ENCODE results near the gene SMIM11. TPM values are rescaled to one million over a fixed set of nuclear protein-coding genes. Genes with fewer than 3 reads are reported as not detected.
"Not testable (repeated sequence)": the region's sequence is repeated elsewhere in the genome, so short reads cannot be mapped to it uniquely, and the experiment has no call there.

SMIM11 gene
- total RNA-seq, 2 donors from 2014 or later = 3.0 to 9.8 TPM

GRCh38 chr21:34367320-34367935, 7.9 kb upstream of the SMIM11 start:
- Histone ChIP-seq H3K4me3 (no peak overlapping the region), H3K36me3 (no peaks in the 10 kb centered on the region), H3K27me3 (no peaks in the 10 kb centered on the region), H3K9ac (ENCODE audit: low read depth in 2 of 2, low read length in 2 of 2) (no peak overlapping the region), H3K27ac (no peak overlapping the region), H3K9me3 (no peaks in the 10 kb centered on the region), H3K4me1 (no peaks in the 10 kb centered on the region)
- peak; percentile 50 for DNase-seq
- peak; percentile 50 for TF ChIP-seq CTCF (IDR thresholded peaks at IDR 0.05)
- intact Hi-C loops (cut with DNase I) = no loop called here

- no peak for TF ChIP-seq CTCF (IDR thresholded peaks at IDR 0.05)
- intact Hi-C loops (cut with DNase I) = no loop called here
- no peak for DNase-seq
- Histone ChIP-seq H3K27ac (no peak overlapping the region), H3K9me3 (no peaks in the 10 kb centered on the region), H3K4me1 (no peaks in the 10 kb centered on the region), H3K27me3 (no peaks in the 10 kb centered on the region), H3K9ac (ENCODE audit: low read depth in 2 of 2, low read length in 2 of 2) (no peak overlapping the region), H3K4me3 (no peak overlapping the region), H3K36me3 (no peaks in the 10 kb centered on the region)
Observed at GRCh38 chr21:34369741-34370140, 5.6 kb upstream of the SMIM11 start.

- no peak overlapping the region for H3K27ac ChIP-seq
- no peak for TF ChIP-seq CTCF (IDR thresholded peaks at IDR 0.05)
- no peak for DNase-seq
- no peaks in the 10 kb centered on the region for H3K9me3 ChIP-seq
- no peak overlapping the region for H3K9ac ChIP-seq (ENCODE audit: low read depth in 2 of 2, low read length in 2 of 2)
- no peaks in the 10 kb centered on the region for H3K4me1 ChIP-seq
- no peaks in the 10 kb centered on the region for H3K36me3 ChIP-seq
- no peak overlapping the region for H3K4me3 ChIP-seq
- no peaks in the 10 kb centered on the region for H3K27me3 ChIP-seq
- intact Hi-C loops (cut with DNase I) = no loop called here
Observed at GRCh38 chr21:34372321-34372720, 3.0 kb upstream of the SMIM11 start.

- intact Hi-C loops (cut with DNase I) = not testable (repeated sequence)
Observed at GRCh38 chr21:34374462-34374861, 845 bp upstream of the SMIM11 start.

DNA sequence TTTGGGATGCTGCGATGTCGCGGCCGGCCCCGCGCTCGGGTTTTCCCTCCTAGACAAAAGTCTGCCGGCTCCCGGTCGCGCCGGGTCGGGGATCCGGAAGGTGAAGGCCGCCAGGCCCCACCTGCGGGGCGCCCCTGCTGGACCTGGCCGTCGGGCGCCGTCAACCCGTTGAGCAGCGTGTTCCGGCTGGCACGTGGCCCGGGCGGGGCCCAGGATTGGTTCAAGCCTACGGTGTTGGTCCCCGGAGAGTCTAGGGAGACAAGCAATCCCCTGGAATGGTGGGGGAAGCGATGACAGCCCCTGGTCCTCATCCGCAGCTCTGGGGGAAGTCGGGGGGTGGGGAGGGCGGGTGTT, 289 bp downstream of the SMIM11 start:
- H3K9me3 ChIP-seq; H3K4me3 ChIP-seq; H3K9ac ChIP-seq (ENCODE audit: low read depth in 2 of 2, low read length in 2 of 2); H3K27me3 ChIP-seq; DNase-seq; H3K4me1 ChIP-seq; intact Hi-C loops (cut with DNase I); H3K27ac ChIP-seq; H3K36me3 ChIP-seq: not testable (repeated sequence)

More at GRCh38 chr21:34374462-34374861, 845 bp upstream of the SMIM11 start:
- H3K36me3 ChIP-seq; H3K27me3 ChIP-seq; H3K27ac ChIP-seq; H3K9me3 ChIP-seq; DNase-seq; H3K4me3 ChIP-seq; H3K4me1 ChIP-seq; H3K9ac ChIP-seq (ENCODE audit: low read depth in 2 of 2, low read length in 2 of 2): not testable (repeated sequence)

- H3K36me3 ChIP-seq; H3K4me1 ChIP-seq; H3K4me3 ChIP-seq; H3K27ac ChIP-seq; H3K27me3 ChIP-seq; DNase-seq; intact Hi-C loops (cut with DNase I); H3K9ac ChIP-seq (ENCODE audit: low read depth in 2 of 2, low read length in 2 of 2); H3K9me3 ChIP-seq: not testable (repeated sequence)
Observed at GRCh38 chr21:34383138-34383537, 7.8 kb downstream of the SMIM11 start.

- H3K27ac ChIP-seq; H3K9ac ChIP-seq (ENCODE audit: low read depth in 2 of 2, low read length in 2 of 2); H3K4me1 ChIP-seq; DNase-seq; H3K27me3 ChIP-seq; H3K4me3 ChIP-seq; intact Hi-C loops (cut with DNase I); H3K9me3 ChIP-seq; H3K36me3 ChIP-seq: not testable (repeated sequence)
Observed at GRCh38 chr21:34383724-34384415, 8.6 kb downstream of the SMIM11 start.

DNA sequence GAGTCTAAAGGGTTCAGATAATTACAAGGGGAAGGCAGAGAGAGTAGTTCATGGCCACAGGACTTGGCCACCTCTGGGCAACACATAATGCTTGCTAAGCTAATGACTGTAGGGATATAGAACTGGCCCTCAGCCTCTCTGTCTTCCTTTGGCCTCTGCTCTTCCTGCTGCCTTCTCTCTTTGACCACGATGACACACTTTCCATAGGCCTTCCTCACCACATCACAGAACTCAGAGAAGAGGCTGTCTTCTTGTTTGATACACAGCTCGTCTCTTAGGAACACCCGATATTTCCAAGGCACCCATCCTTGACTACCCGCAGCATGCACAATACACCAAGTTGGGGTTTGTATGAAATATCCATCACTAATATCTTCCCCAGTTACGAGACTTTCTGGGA, 25.2 kb downstream of the SMIM11 start:
- H3K9ac ChIP-seq (ENCODE audit: low read depth in 2 of 2, low read length in 2 of 2); intact Hi-C loops (cut with DNase I); H3K4me3 ChIP-seq; DNase-seq; H3K4me1 ChIP-seq; H3K27me3 ChIP-seq; H3K36me3 ChIP-seq; H3K27ac ChIP-seq; H3K9me3 ChIP-seq: not testable (repeated sequence)

DNA sequence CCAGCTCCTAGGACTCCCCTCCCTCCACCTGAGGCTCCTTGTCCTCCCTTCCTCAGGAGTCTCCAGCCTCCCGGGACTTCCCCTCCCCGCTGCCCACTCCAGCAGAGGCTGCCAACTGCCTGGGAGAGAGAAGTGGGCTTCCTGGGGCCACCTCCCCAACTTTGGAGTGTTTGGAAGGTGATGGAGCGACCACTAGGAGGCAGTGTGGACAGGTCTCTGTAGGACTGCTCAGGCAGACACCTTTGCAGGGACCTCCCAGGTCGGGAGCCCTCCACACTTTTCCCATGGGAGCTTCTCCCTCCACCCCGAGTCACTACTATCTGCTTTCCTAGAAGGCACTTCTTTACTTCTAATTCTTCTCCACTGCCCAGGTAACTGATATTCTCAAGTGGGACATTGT, 29.4 kb downstream of the SMIM11 start:
- H3K4me1 ChIP-seq; H3K9ac ChIP-seq (ENCODE audit: low read depth in 2 of 2, low read length in 2 of 2); H3K36me3 ChIP-seq; H3K27ac ChIP-seq; H3K9me3 ChIP-seq; intact Hi-C loops (cut with DNase I); DNase-seq; H3K4me3 ChIP-seq; H3K27me3 ChIP-seq: not testable (repeated sequence)

- DNase-seq; H3K4me3 ChIP-seq; H3K36me3 ChIP-seq; H3K9me3 ChIP-seq; H3K4me1 ChIP-seq; H3K9ac ChIP-seq (ENCODE audit: low read depth in 2 of 2, low read length in 2 of 2); H3K27ac ChIP-seq; H3K27me3 ChIP-seq; intact Hi-C loops (cut with DNase I): not testable (repeated sequence)
Observed at GRCh38 chr21:34405686-34406085, 30.4 kb downstream of the SMIM11 start.

DNA sequence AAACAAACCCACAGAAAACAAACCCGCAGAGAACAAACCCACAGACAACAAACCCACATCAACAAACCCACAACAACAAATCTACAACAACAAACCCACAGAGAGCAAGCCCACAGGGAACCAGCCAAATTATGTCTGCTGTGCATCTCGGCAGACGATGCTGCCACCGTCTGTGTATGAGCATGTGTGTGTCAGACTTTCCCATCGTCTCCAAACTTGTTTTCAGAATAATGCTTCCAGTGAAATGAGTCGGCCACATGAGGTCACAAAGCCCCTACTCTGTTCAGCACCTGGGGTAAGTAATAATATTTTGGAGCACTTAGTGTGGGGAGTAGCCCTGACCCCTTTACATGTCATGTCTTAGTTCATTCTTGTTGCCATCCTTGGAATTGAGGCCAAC, 30.8 kb downstream of the SMIM11 start:
- H3K27me3 ChIP-seq; H3K9ac ChIP-seq (ENCODE audit: low read depth in 2 of 2, low read length in 2 of 2); H3K27ac ChIP-seq; H3K4me1 ChIP-seq; H3K4me3 ChIP-seq; intact Hi-C loops (cut with DNase I); DNase-seq; H3K36me3 ChIP-seq; H3K9me3 ChIP-seq: not testable (repeated sequence)

All from colonic mucosa (tissue), 4 donors.